Astrocyte (in vitro differentiated cells and primary cell): Measurements from ENCODE around the gene PARD3B. TPM values are rescaled to one million over a fixed set of nuclear protein-coding genes. Genes with fewer than 3 reads are reported as not detected.

ENCODE experiments used
- DNase-seq: peaks from one replicate; pipeline ENCODE4 v3.0.0-alpha.2; 2010; ENCODE audit warnings: low read depth
- FAIRE-seq: peaks from 2 replicates; lab custom pipeline; 2011; peaks lifted over from hg19 to GRCh38; lab: Jason Lieb, UNC
- H2AFZ ChIP-seq: 2 replicates; pipeline ENCODE4 v1.6.0; 2012; ENCODE audit warnings: low read depth, low read length, inconsistent platforms
- H3K27ac ChIP-seq: 2 replicates; pipeline ENCODE4 v1.5.1; 2011; ENCODE audit warnings: low read depth, low read length, inconsistent platforms
- H3K27me3 ChIP-seq: 2 replicates; pipeline ENCODE4 v1.6.0; 2011; ENCODE audit warnings: low read length, inconsistent platforms; ENCODE audit not compliant: insufficient read depth
- H3K36me3 ChIP-seq: 2 replicates; pipeline ENCODE4 v1.5.1; 2011; ENCODE audit warnings: low read length, inconsistent platforms; ENCODE audit not compliant: insufficient read depth
- H3K4me1 ChIP-seq: 2 replicates; pipeline ENCODE4 v1.5.1; 2011; ENCODE audit warnings: low read length, inconsistent platforms; ENCODE audit not compliant: insufficient read depth
- H3K4me2 ChIP-seq: 2 replicates; pipeline ENCODE4 v1.6.0; 2012; ENCODE audit warnings: low read length, inconsistent platforms
- H3K4me3 ChIP-seq: 2 replicates; pipeline ENCODE4 v1.5.1; 2011; ENCODE audit warnings: low read depth, mild to moderate bottlenecking, low read length, inconsistent platforms; ENCODE audit not compliant: insufficient read depth
- H3K79me2 ChIP-seq: 2 replicates; pipeline ENCODE4 v1.6.0; 2012; ENCODE audit warnings: mild to moderate bottlenecking, low read length, inconsistent platforms; ENCODE audit not compliant: insufficient read depth
- H3K9ac ChIP-seq: 2 replicates; pipeline ENCODE4 v1.6.0; 2012; ENCODE audit warnings: mild to moderate bottlenecking, low read length, inconsistent platforms
- H3K9me3 ChIP-seq: 2 replicates; pipeline ENCODE4 v1.5.1; 2012; ENCODE audit warnings: low read depth, mild to moderate bottlenecking, low read length, inconsistent platforms; ENCODE audit not compliant: insufficient read depth
- H4K20me1 ChIP-seq: 2 replicates; pipeline ENCODE4 v1.6.0; 2012; ENCODE audit warnings: low read length, inconsistent platforms; ENCODE audit not compliant: insufficient read depth
- H3K27ac Mint-ChIP-seq: one replicate; pipeline ENCODE4 v1.8.0; 2021; ENCODE audit warnings: mild to moderate bottlenecking, mixed read lengths; ENCODE audit not compliant: unreplicated experiment
- H3K27me3 Mint-ChIP-seq: one replicate; pipeline ENCODE4 v1.8.0; 2021; ENCODE audit warnings: low read depth, mixed read lengths; ENCODE audit not compliant: unreplicated experiment
- H3K36me3 Mint-ChIP-seq: one replicate; pipeline ENCODE4 v1.8.0; 2021; ENCODE audit warnings: low read depth, mixed read lengths; ENCODE audit not compliant: unreplicated experiment
- H3K4me1 Mint-ChIP-seq: one replicate; pipeline ENCODE4 v1.8.0; 2021; ENCODE audit warnings: low read depth, mixed read lengths; ENCODE audit not compliant: unreplicated experiment
- H3K4me3 Mint-ChIP-seq: one replicate; pipeline ENCODE4 v1.8.0; 2021; ENCODE audit warnings: mild to moderate bottlenecking, moderate library complexity, mixed read lengths; ENCODE audit not compliant: unreplicated experiment
- H3K9me3 Mint-ChIP-seq: one replicate; pipeline ENCODE4 v1.8.0; 2021; ENCODE audit warnings: mild to moderate bottlenecking, mixed read lengths; ENCODE audit not compliant: unreplicated experiment
- EZH2 ChIP-seq: IDR thresholded peaks from 2 replicates; pipeline ENCODE4 v1.6.1; 2012; ENCODE audit warnings: mild to moderate bottlenecking, low read length, inconsistent platforms; ENCODE audit not compliant: insufficient read depth
- total RNA-seq: library from RNA; stranded (reverse); gene quantifications from 2 replicates; pipeline ENCODE4 v1.2.1, GENCODE V29; 2021
- TF ChIP-seq, protein P1 (sequence below): IDR thresholded peaks from 2 replicates; pipeline ENCODE4 v1.5.1; 2011; ENCODE audit warnings: low read depth, mild to moderate bottlenecking, inconsistent platforms, low read length, moderate library complexity; ENCODE audit not compliant: insufficient read depth

PARD3B gene
- total RNA-seq, 1 donor from 2014 or later, result 6.5 TPM

DNA sequence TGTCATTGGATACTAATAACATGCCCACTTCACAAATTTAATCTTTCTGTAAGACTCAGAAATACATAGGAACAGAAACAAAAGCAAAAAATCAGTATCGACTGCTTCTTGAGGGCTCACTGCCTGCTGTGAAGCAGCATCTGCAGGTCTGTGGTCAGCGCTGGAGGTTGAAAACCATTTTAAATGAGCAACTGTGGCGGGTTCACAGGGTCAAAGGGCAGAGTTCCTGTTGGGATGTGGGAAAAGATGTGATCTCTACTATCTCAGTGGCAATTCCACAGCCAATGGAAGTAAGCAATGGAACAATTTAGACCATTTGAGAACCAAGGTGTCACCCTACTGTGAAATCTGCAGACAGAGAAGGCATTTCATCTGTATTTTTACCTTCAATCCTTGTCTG, 468.3 kb downstream of the PARD3B start:
- Histone ChIP-seq H4K20me1 (no peaks in the 10 kb centered on the region), H3K9ac (no peak overlapping the region), H3K4me1 (no peaks in the 10 kb centered on the region), H3K9me3 (no peaks in the 10 kb centered on the region), H3K36me3 (no peaks in the 10 kb centered on the region), H3K27ac (no peak overlapping the region), H3K4me3 (no peak overlapping the region), H3K4me2 (no peak overlapping the region), H3K27me3 (no peaks in the 10 kb centered on the region), H3K79me2 (no peaks in the 10 kb centered on the region), H2AFZ (no peak overlapping the region)
- no peaks in the 10 kb centered on the region for H3K9me3 Mint-ChIP-seq
- no peak overlapping the region for H3K27ac Mint-ChIP-seq
- no peak for DNase-seq
- TF ChIP-seq EZH2, result no peak
- no peak overlapping the region for H3K4me3 Mint-ChIP-seq
- H3K27me3 Mint-ChIP-seq, result no peaks in the 10 kb centered on the region
- H3K4me1 Mint-ChIP-seq, result peaks cover 2% of the 10 kb centered on the region
- no peaks in the 10 kb centered on the region for H3K36me3 Mint-ChIP-seq
- no peak for FAIRE-seq

DNA sequence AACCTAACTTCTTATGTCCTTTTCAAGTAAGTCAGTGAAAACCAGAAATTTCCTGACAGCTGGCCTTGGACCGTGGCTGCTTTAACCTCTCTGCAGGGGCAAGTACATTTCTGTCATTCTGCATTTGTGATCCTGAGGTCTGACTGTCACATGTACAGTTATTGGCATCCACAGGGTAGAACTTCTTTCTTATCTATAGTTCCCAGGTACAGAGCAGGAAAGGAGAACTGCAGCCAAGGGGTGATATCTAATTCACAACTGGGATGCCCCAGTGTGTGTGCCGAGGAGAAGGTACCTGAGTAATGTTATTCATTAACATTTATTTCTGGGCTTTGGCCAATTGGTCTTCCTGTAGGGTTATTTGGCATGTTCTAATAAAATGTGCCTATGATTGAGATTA, 468.9 kb downstream of the PARD3B start:
- Mint-ChIP-seq H3K27me3 (no peaks in the 10 kb centered on the region), H3K4me1 (peaks cover 2% of the 10 kb centered on the region), H3K4me3 (no peak overlapping the region), H3K27ac (no peak overlapping the region), H3K9me3 (no peaks in the 10 kb centered on the region), H3K36me3 (no peaks in the 10 kb centered on the region)
- no peaks in the 10 kb centered on the region for H3K9me3 ChIP-seq
- no peak overlapping the region for H3K4me3 ChIP-seq
- DNase-seq (no peak), FAIRE-seq (no peak)
- no peaks in the 10 kb centered on the region for H3K27me3 ChIP-seq
- no peaks in the 10 kb centered on the region for H4K20me1 ChIP-seq
- no peak overlapping the region for H2AFZ ChIP-seq
- TF ChIP-seq, protein P1, sequence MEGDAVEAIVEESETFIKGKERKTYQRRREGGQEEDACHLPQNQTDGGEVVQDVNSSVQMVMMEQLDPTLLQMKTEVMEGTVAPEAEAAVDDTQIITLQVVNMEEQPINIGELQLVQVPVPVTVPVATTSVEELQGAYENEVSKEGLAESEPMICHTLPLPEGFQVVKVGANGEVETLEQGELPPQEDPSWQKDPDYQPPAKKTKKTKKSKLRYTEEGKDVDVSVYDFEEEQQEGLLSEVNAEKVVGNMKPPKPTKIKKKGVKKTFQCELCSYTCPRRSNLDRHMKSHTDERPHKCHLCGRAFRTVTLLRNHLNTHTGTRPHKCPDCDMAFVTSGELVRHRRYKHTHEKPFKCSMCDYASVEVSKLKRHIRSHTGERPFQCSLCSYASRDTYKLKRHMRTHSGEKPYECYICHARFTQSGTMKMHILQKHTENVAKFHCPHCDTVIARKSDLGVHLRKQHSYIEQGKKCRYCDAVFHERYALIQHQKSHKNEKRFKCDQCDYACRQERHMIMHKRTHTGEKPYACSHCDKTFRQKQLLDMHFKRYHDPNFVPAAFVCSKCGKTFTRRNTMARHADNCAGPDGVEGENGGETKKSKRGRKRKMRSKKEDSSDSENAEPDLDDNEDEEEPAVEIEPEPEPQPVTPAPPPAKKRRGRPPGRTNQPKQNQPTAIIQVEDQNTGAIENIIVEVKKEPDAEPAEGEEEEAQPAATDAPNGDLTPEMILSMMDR, result no peak
- TF ChIP-seq EZH2, result no peak
- H3K27ac ChIP-seq, result no peak overlapping the region
- H3K79me2 ChIP-seq, result no peaks in the 10 kb centered on the region
- no peak overlapping the region for H3K9ac ChIP-seq
- H3K4me2 ChIP-seq, result no peak overlapping the region
- H3K36me3 ChIP-seq, result no peaks in the 10 kb centered on the region
- no peaks in the 10 kb centered on the region for H3K4me1 ChIP-seq

DNA sequence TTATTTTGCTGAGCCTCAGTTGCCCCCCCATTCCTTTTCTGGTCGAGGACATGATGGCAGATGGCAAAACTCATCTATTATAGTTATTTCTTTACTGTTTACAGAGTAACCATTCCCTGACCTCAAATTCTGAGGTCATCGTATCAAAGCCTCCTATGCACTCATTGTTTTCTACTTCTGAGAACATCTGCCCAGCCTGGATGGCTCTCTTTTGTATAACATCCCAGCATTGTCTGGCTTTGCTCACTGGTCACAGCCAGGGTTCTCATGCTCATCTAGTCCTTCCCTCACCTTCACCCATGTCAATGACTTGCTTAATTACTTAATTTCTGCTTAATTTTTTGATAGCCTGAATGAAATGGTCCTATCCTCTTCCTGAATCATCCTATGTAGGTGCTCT, 472.1 kb downstream of the PARD3B start:
- Histone ChIP-seq H3K4me3 (no peak overlapping the region), H4K20me1 (no peaks in the 10 kb centered on the region), H3K9ac (no peak overlapping the region), H3K9me3 (no peaks in the 10 kb centered on the region), H3K27me3 (no peaks in the 10 kb centered on the region), H3K4me2 (no peak overlapping the region), H3K27ac (no peak overlapping the region), H3K4me1 (no peaks in the 10 kb centered on the region), H2AFZ (no peak overlapping the region), H3K79me2 (no peaks in the 10 kb centered on the region), H3K36me3 (no peaks in the 10 kb centered on the region)
- FAIRE-seq (no peak), DNase-seq (no peak)
- Mint-ChIP-seq H3K9me3 (no peaks in the 10 kb centered on the region), H3K4me1 (no peaks in the 10 kb centered on the region), H3K27ac (no peak overlapping the region), H3K27me3 (no peaks in the 10 kb centered on the region), H3K4me3 (no peak overlapping the region), H3K36me3 (no peaks in the 10 kb centered on the region)
- no peak for TF ChIP-seq EZH2
- TF ChIP-seq, protein P1, result no peak
